SK-N-SH (cell line): ENCODE results near the gene CD6. TPM values are rescaled to one million over a fixed set of nuclear protein-coding genes. Genes with fewer than 3 reads are reported as not detected.

Experiments used
- CTCF ChIA-PET: fragments of 300-600, 350-600 bp; formaldehyde crosslinking; extraction: SDS; loops from one replicate; lab custom pipeline; 2021; lab: Yijun Ruan, JAX
- POLR2A ChIA-PET: fragments of 350-600 bp; sonication (Branson Sonifier 250); formaldehyde crosslinking; extraction: SDS; loops from one replicate; lab custom pipeline; 2020; ENCODE audit warnings: antibody characterized with exemption, inconsistent platforms; lab: Yijun Ruan, JAX
- DNase-seq: peaks from one replicate; pipeline ENCODE4 v3.0.0; 2012
- H2AFZ ChIP-seq: fragments of 200-600 bp; sonication (generic); 2 replicates; pipeline ENCODE4 v1.8.1; 2016; ENCODE audit warnings: antibody characterized with exemption, mild to moderate bottlenecking, low read depth
- H3F3A ChIP-seq: fragments of 200-600 bp; sonication (generic); replicated peaks from 2 replicates; pipeline ENCODE3; 2016; ENCODE audit warnings: antibody characterized with exemption, mild to moderate bottlenecking; ENCODE audit not compliant: insufficient read depth
- H3K27ac ChIP-seq, 2 experiments: fragments of 200-500 bp in 1 of 2; fragments of 200-600 bp in 1 of 2; sonication (Bioruptor generic) in 1 of 2; sonication (generic), shearing (Covaris generic) in 1 of 2; 2 replicates each; pipeline versions ENCODE4 v1.5.1 to v1.6.1; 2014 to 2016; ENCODE audit warnings: low read depth in 2 of 2, inconsistent platforms in 1 of 2, low read length in 1 of 2, mild to moderate bottlenecking in 1 of 2, mixed read lengths in 1 of 2
- H3K27me3 ChIP-seq: fragments of 200-600 bp; sonication (generic), shearing (Covaris generic); 2 replicates; pipeline ENCODE4 v1.6.1; 2016; ENCODE audit warnings: mixed run types; ENCODE audit not compliant: insufficient read depth
- H3K36me3 ChIP-seq, 2 experiments: fragments of 200-500 bp in 1 of 2; fragments of 200-600 bp in 1 of 2; sonication (Bioruptor generic) in 1 of 2; sonication (generic) in 1 of 2; replicated peaks in 1 of 2; 2 replicates each; pipeline versions ENCODE3 to v1.5.1; 2014 to 2016; ENCODE audit warnings: low read length in 1 of 2, mild to moderate bottlenecking in 1 of 2; ENCODE audit not compliant: insufficient read depth in 2 of 2, control insufficient read depth in 1 of 2
- H3K4me1 ChIP-seq, 2 experiments: fragments of 200-500 bp in 1 of 2; fragments of 200-600 bp in 1 of 2; sonication (Bioruptor generic) in 1 of 2; sonication (generic), shearing (Covaris generic) in 1 of 2; 2 replicates each; pipeline versions ENCODE4 v1.5.1 to v1.6.1; 2014 to 2016; ENCODE audit warnings: low read depth in 1 of 2, low read length in 1 of 2, mixed run types in 1 of 2; ENCODE audit not compliant: insufficient read depth in 2 of 2, control insufficient read depth in 1 of 2
- H3K4me2 ChIP-seq: fragments of 200-600 bp; sonication (generic), shearing (Covaris generic); 2 replicates; pipeline ENCODE4 v1.6.1; 2017; ENCODE audit warnings: mixed run types
- H3K4me3 ChIP-seq, 2 experiments: fragments of 200-500 bp in 1 of 2; fragments of 200-600 bp in 1 of 2; sonication (Bioruptor generic) in 1 of 2; sonication (generic), shearing (Covaris generic) in 1 of 2; 2 replicates each; pipeline versions ENCODE4 v1.5.1 to v1.8.1; 2014 to 2016; ENCODE audit warnings: low read depth in 2 of 2, inconsistent platforms in 1 of 2, low read length in 1 of 2, mild to moderate bottlenecking in 1 of 2, mixed read lengths in 1 of 2, moderate library complexity in 1 of 2
- H3K79me2 ChIP-seq: fragments of 200-600 bp; sonication (generic); 2 replicates; pipeline ENCODE4 v1.8.1; 2017; ENCODE audit warnings: mild to moderate bottlenecking; ENCODE audit not compliant: insufficient read depth
- H3K9ac ChIP-seq: fragments of 200-600 bp; sonication (generic); 2 replicates; pipeline ENCODE4 v1.6.1; 2017; ENCODE audit warnings: mixed run types
- H3K9me2 ChIP-seq: fragments of 200-600 bp; sonication (generic); 2 replicates; pipeline ENCODE4 v1.6.1; 2017; ENCODE audit warnings: mixed run types
- H3K9me3 ChIP-seq: fragments of 200-600 bp; sonication (generic); 2 replicates; pipeline ENCODE4 v1.6.1; 2017; ENCODE audit warnings: mixed run types, mild to moderate bottlenecking, moderate library complexity
- H4K20me1 ChIP-seq: fragments of 200-600 bp; sonication (generic); 2 replicates; pipeline ENCODE4 v1.6.1; 2017; ENCODE audit warnings: mild to moderate bottlenecking, mixed run types; ENCODE audit not compliant: insufficient read depth
- CTCF ChIP-seq: fragments of 200-600 bp; sonication (generic); IDR thresholded peaks from 2 replicates; pipeline ENCODE4 v1.6.1; 2017; ENCODE audit warnings: antibody characterized with exemption, mild to moderate bottlenecking, moderate library complexity
- EP300 ChIP-seq, 2 experiments: IDR thresholded peaks; 2 replicates each; pipeline versions ENCODE4 v1.4.0 to v1.6.1; 2012; ENCODE audit warnings: borderline replicate concordance in 1 of 2, low read depth in 1 of 2, low read length in 1 of 2
- FOSL2 ChIP-seq: IDR thresholded peaks from 2 replicates; pipeline ENCODE4 v1.4.0; 2012; ENCODE audit warnings: low read depth, mild to moderate bottlenecking, moderate library complexity, borderline replicate concordance
- FOXM1 ChIP-seq: IDR thresholded peaks from 2 replicates; pipeline ENCODE4 v1.4.0; 2012; ENCODE audit warnings: low read depth, mild to moderate bottlenecking
- MAX ChIP-seq: IDR thresholded peaks from 2 replicates; pipeline ENCODE4 v1.4.0; 2012; ENCODE audit warnings: low read depth
- NFIC ChIP-seq: IDR thresholded peaks from 2 replicates; pipeline ENCODE4 v1.4.0; 2012; ENCODE audit warnings: borderline replicate concordance
- RAD21 ChIP-seq: IDR thresholded peaks from 2 replicates; pipeline ENCODE4 v1.6.1; 2012; ENCODE audit warnings: mild to moderate bottlenecking, low read length
- RCOR1 ChIP-seq: fragments of 150-350 bp; IDR thresholded peaks from 2 replicates; pipeline ENCODE4 v1.6.1; 2017; ENCODE audit warnings: antibody characterized with exemption, low read length
- RXRA ChIP-seq: IDR thresholded peaks from 2 replicates; pipeline ENCODE4 v1.4.0; 2012; ENCODE audit warnings: low read depth, mild to moderate bottlenecking, borderline replicate concordance
- TCF12 ChIP-seq: IDR thresholded peaks from 2 replicates; pipeline ENCODE4 v1.4.0; 2012
- YY1 ChIP-seq: IDR thresholded peaks from 2 replicates; pipeline ENCODE4 v1.4.0; 2012; ENCODE audit warnings: low read depth, mild to moderate bottlenecking
- WGBS: methylation state at CpG from one replicate; pipeline ENCODE4 v1.1.6; 2017; ENCODE audit warnings: low lambda C conversion rate; 5-methylcytosine and 5-hydroxymethylcytosine counted together
- polyA plus RNA-seq, 3 experiments: library from polyadenylated mRNA; depleted of rRNA; stranded (reverse); fragments of >200 nt; gene quantifications; 2 replicates each; pipeline ENCODE4 v1.2.3, GENCODE V29; 2012
- TF ChIP-seq, protein P1 (sequence below): IDR thresholded peaks from 2 replicates; pipeline ENCODE4 v1.4.0; 2012; ENCODE audit warnings: low read depth, borderline replicate concordance
- TF ChIP-seq, protein P2 (sequence below): fragments of 150-350 bp; IDR thresholded peaks from 2 replicates; pipeline ENCODE4 v1.6.1; 2016; ENCODE audit warnings: mild to moderate bottlenecking, low read depth, low read length
- TF ChIP-seq, protein P3 (sequence below): fragments of 150-350 bp; IDR thresholded peaks from 2 replicates; pipeline ENCODE4 v1.6.1; 2017; ENCODE audit warnings: antibody characterized with exemption, low read length, low read depth, borderline replicate concordance

CD6 gene
- polyA plus RNA-seq, 1 of the 3 experiments (the other 2 are of a cell fraction), result not detected

GRCh38 chr11:61049859-61050258 is 78.4 kb downstream of the CD6 start (continued):
- TF ChIP-seq, protein P1, sequence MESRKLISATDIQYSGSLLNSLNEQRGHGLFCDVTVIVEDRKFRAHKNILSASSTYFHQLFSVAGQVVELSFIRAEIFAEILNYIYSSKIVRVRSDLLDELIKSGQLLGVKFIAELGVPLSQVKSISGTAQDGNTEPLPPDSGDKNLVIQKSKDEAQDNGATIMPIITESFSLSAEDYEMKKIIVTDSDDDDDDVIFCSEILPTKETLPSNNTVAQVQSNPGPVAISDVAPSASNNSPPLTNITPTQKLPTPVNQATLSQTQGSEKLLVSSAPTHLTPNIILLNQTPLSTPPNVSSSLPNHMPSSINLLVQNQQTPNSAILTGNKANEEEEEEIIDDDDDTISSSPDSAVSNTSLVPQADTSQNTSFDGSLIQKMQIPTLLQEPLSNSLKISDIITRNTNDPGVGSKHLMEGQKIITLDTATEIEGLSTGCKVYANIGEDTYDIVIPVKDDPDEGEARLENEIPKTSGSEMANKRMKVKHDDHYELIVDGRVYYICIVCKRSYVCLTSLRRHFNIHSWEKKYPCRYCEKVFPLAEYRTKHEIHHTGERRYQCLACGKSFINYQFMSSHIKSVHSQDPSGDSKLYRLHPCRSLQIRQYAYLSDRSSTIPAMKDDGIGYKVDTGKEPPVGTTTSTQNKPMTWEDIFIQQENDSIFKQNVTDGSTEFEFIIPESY, result no peak
- TF ChIP-seq, protein P2, sequence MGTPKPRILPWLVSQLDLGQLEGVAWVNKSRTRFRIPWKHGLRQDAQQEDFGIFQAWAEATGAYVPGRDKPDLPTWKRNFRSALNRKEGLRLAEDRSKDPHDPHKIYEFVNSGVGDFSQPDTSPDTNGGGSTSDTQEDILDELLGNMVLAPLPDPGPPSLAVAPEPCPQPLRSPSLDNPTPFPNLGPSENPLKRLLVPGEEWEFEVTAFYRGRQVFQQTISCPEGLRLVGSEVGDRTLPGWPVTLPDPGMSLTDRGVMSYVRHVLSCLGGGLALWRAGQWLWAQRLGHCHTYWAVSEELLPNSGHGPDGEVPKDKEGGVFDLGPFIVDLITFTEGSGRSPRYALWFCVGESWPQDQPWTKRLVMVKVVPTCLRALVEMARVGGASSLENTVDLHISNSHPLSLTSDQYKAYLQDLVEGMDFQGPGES, result no peak
- TF ChIP-seq RAD21 (no peak), TCF12 (no peak), NFIC (no peak), MAX (no peak), RCOR1 (no peak), YY1 (no peak)
- TF ChIP-seq, protein P3, sequence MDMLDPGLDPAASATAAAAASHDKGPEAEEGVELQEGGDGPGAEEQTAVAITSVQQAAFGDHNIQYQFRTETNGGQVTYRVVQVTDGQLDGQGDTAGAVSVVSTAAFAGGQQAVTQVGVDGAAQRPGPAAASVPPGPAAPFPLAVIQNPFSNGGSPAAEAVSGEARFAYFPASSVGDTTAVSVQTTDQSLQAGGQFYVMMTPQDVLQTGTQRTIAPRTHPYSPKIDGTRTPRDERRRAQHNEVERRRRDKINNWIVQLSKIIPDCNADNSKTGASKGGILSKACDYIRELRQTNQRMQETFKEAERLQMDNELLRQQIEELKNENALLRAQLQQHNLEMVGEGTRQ, result no peak

DNA sequence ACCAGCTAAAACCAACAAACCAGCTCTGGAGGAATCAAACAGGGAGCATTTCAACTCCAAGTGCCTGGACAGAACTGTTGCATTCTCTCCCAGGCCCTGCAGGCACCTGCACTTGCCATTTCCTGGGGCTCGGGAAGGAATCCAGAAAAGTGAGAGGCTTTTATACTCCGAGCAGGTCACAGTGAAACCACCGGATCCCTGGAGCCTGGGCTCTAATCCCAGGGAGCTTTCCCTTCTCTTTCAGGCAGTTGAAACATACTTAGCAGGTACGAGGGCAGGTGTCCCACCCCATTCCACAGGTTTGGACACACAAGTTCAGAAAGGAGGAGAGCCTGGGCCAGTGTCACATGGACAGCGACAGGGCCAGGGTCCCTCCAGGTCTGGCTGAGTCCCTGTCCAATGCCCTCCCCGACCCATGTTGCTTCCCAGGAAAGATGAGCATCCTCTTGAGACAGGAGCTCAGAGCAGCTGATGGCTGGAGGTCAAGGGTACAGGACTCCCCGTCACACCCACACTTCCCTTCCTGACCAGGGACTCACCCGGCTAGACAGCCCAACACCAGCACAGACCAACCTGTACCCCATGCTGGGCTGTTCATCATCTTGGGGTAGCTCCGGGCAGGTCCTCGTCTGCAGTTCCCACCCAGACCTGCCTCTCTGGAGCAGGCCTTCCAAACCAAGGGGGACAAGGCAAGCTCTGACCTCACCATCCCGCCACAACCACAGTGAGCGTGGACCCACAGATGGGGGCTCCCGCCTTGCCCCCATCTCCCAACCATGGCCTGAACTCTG is 80.9 kb downstream of the CD6 start:
- WGBS, result 64% methylated on average over 8 of the region's 13 CpGs
- Histone ChIP-seq H3K79me2 (no peaks in the 10 kb centered on the region), H2AFZ (no peak overlapping the region), H3K4me1 (peaks cover 0 to 12% of the 10 kb centered on the region in 2 experiments; a peak in 1 of 4 replicates), H3F3A (no peaks in the 10 kb centered on the region), H3K4me2 (no peak overlapping the region), H3K27ac (no peak overlapping the region), H3K4me3 (no peak overlapping the region), H3K9me2 (no peaks in the 10 kb centered on the region), H4K20me1 (no peaks in the 10 kb centered on the region), H3K9ac (no peak overlapping the region), H3K27me3 (no peaks in the 10 kb centered on the region; the same call in 1 of the 2 replicates), H3K9me3 (no peaks in the 10 kb centered on the region), H3K36me3 (no peaks in the 10 kb centered on the region)
- no peak for DNase-seq
- ChIA-PET CTCF (interaction anchor here (1.0 to 1.5 kb wide), 3 partner anchors 16 to 153 kb away, joined by 4 read pairs; no protein-coding TSS in a partner anchor), POLR2A (interaction anchor here (0.5 kb wide), 1 partner anchor 209 kb away, joined by 3 read pairs; no protein-coding TSS in a partner anchor)
- TF ChIP-seq, protein P2, result no peak
- no peak for TF ChIP-seq CTCF
- no peak for TF ChIP-seq EP300 (IDR thresholded peaks at IDR 0.05; ENCODE audit: borderline replicate concordance in 1 of 2, low read depth in 1 of 2, low read length in 1 of 2)
- TF ChIP-seq RXRA, result no peak
- TF ChIP-seq, protein P1, result no peak
- TF ChIP-seq FOSL2, result no peak
- TF ChIP-seq FOXM1, result no peak
